NCI-H1694 (cell line): ENCODE results near the gene FKBP6.
"Not testable (repeated sequence)": the region's sequence is repeated elsewhere in the genome, so short reads cannot be mapped to it uniquely, and the experiment has no call there.

Source experiments
- DNase-seq: peaks from one replicate; lab custom pipeline; 2025; lab: John Stamatoyannopoulos, UW

FKBP6 gene, protein sequence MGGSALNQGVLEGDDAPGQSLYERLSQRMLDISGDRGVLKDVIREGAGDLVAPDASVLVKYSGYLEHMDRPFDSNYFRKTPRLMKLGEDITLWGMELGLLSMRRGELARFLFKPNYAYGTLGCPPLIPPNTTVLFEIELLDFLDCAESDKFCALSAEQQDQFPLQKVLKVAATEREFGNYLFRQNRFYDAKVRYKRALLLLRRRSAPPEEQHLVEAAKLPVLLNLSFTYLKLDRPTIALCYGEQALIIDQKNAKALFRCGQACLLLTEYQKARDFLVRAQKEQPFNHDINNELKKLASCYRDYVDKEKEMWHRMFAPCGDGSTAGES

DNA sequence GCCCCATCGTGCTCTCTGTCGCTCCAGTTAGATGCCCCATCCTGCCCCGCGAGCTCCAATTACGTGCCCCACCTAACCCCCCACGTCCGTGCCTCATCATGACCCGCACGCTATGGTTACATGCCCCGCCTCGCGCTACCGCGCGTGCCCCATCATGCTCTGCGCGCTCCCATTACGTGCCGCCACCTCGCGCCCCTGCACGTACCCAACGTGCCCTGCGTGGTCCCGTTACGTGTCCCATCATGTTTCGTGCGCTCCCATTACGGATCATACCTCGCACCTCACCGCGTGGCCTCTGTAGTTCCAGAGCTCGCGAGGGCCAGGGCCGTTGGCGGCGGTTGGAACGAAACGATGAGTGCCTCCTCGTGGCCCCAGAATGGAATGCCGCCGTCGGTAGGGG lies at the start of gene FKBP6, which contains the start of gene TRIM50:
Gene FKBP6, plus strand, starts transcription at position 240 of the 400 bp plus-strand sequence. CDS start 268 bp downstream, outside the sequence.
Gene TRIM50, minus strand, starts transcription at position 161 of the 400 bp plus-strand sequence. CDS start 3,295 bp downstream, outside the sequence.
- not testable (repeated sequence) for DNase-seq

DNA sequence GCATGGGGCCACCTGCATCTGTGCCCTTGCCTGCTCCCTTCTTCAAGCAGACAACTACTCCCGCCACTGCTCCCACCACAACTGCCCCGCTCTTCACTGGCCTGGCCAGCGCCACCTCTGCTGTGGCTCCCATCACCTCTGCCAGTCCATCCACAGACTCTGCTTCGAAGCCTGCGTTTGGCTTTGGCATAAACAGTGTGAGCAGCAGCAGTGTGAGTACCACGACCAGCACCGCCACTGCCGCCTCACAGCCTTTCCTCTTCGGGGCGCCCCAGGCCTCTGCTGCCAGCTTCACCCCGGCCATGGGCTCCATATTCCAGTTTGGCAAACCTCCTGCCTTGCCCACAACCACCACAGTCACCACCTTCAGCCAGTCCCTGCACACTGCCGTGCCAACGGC lies 30.7 kb upstream of the FKBP6 start:
- not testable (repeated sequence) for DNase-seq

DNA sequence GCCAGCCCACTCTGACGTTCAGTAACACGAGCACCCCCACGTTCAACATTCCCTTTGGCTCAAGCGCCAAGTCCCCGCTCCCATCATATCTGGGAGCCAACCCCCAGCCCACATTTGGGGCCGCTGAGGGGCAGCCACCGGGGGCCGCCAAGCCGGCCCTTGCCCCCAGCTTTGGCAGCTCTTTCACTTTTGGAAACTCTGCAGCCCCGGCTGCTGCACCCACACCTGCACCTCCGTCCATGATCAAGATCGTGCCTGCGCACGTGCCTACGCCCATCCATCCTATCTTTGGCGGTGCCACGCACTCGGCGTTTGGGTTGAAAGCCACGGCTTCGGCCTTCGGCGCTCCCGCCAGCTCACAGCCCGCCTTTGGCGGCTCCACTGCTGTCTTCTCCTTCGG lies 30.3 kb upstream of the FKBP6 start:
- not testable (repeated sequence) for DNase-seq

GRCh38 chr7:73299812-73300211 lies 28.1 kb upstream of the FKBP6 start:
- not testable (repeated sequence) for DNase-seq

- DNase-seq, result not testable (repeated sequence)
Observed at GRCh38 chr7:73301108-73301507, 26.9 kb upstream of the FKBP6 start.

GRCh38 chr7:73302846-73303245 lies 25.1 kb upstream of the FKBP6 start:
- DNase-seq, result not testable (repeated sequence)

GRCh38 chr7:73303546-73303945 lies 24.4 kb upstream of the FKBP6 start:
- DNase-seq, result no peak

GRCh38 chr7:73304071-73304470 lies 23.9 kb upstream of the FKBP6 start:
- no peak for DNase-seq

DNA sequence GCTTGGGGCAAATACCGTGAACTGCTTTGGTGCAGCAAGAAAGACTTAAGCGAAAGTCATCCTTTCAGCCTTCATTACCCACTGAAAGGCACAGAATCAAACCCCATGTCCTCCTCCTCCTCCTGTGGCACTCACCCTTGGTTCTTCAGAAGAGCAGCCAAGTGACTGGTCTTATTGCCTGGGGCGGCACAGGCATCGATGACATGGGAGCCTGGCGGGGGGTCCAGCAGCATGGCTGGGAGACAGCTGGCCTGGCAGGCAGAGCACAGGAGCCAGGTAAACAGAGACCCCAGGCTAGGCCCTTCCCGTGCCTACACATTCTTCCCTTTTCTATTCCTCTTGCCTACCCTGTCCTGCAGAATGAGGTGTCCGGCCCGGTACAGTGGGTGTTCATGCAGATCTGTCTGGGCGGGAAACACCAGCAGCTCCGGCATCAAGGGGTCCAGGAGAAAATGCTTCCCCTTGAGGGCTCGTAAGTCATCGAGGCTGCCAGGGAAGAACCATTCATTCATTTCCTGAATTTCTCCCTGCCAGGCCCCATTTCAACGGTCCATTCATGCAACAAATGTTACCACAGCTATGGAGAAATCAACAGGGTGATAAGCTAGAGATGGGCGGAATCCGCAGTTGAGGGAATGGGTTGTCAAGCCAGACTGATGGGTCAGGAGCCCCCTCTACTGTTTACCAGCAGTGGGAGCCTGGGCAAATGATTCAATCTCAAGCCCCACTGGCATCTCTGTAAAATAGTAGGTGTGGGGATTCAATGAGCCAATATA lies 23.2 kb upstream of the FKBP6 start:
- not testable (repeated sequence) for DNase-seq

DNA sequence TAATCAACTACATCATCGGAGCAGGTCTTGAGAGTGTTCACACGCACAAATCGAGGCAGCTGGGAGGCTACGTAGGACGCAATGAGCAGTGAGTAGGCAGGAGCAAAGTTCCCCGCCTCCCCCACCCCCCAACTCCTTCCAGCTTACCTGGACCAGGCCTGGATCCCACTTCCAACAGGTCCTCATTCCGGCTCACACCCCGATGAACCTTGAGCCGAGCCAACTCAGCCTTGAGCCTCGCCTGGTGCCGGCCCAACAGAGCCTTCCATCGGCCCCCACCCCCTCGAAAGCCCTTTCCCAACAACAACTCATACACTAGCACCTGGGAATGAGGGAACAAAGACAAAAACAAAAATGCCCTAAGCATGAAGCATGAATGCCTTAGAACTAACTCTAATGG lies 20.5 kb upstream of the FKBP6 start:
- DNase-seq, result no peak

- no peak for DNase-seq
Observed at GRCh38 chr7:73308074-73308664, 19.8 kb upstream of the FKBP6 start.

DNA sequence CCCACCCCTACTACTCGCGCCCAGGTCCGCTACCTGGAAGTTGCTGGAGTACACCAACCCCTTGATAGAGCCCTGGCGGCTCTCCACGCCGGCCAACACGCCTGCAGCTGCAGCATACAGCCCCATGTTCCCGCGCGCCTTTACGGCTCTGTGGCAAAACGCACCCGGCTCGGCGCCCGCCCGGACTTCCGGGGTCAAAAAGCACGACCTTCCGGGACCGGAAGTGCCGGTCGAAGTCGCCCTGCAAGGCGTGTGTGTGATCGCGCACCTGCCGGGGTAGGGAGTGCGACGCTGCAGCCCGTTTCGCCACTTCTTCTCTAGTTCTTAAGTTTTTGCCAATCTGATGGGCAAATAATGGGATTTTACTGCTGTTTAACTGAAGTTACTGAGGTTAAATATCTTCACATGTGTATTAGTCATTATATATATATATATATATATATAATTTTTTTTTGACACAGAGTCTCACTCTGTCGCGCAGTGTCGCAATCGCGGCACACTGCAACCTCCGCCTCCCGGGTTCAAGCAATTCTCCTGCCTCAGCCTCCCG lies 19.2 kb upstream of the FKBP6 start, which contains the start of gene NSUN5:
Gene NSUN5, minus strand, starts transcription at position 162 of the 550 bp plus-strand sequence. Its CDS starts 36 bp downstream, at position 126.
- DNase-seq, result peak; percentile 40

- DNase-seq, result not testable (repeated sequence)
Observed at GRCh38 chr7:73311421-73311820, 16.5 kb upstream of the FKBP6 start.

GRCh38 chr7:73312831-73313520 lies 15.0 kb upstream of the FKBP6 start:
- no peak for DNase-seq

- no peak for DNase-seq
Observed at GRCh38 chr7:73313521-73313906, 14.4 kb upstream of the FKBP6 start.

DNA sequence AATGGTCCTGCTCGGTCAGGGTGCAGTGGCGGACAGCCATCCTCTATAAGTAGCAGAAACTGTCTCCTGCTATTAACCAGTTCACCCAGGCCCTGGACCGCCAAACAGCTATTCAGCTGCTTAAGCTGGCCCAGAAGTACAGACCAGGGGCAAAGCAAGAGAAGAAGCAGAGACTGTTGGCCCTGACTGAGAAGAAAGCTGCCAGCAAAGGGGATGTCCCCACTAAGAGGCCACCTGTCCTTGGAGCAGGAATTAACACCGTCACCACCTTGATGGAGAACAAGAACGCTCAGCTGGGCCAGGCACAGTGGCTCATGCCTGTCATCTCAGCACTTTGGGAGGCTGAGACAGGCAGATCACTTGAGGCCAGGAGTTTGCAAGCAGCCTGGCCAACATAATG lies 13.7 kb upstream of the FKBP6 start:
- no peak for DNase-seq

GRCh38 chr7:73316521-73316920 lies 11.4 kb upstream of the FKBP6 start:
- DNase-seq, result no peak

DNA sequence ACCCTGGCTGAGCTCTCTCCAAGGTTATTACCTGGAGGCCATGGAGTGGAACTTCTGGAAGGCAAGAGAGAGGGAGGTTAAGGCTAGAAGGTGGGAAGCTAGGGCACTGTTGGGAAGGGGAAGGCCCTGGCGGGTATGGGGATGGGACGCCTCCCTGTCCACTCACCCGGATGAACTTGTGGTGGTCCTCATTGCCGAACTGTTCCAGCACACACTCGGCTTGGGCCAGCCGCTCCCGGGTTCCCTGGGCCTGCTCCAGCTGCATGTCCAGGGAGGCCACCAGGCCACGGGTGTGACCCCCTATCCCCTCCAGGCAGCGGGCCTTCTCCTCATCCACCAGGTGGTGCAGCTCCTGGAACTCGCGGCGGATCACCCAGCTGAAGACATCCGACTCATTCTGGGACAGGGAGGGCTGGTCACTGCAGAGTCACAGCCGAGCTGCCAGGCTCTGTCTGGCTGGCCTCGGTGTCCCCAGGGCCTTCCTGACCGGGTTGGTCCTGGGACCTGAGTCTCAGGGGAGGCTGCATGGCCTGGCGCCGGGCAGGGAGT lies 9.2 kb upstream of the FKBP6 start:
- not testable (repeated sequence) for DNase-seq

DNA sequence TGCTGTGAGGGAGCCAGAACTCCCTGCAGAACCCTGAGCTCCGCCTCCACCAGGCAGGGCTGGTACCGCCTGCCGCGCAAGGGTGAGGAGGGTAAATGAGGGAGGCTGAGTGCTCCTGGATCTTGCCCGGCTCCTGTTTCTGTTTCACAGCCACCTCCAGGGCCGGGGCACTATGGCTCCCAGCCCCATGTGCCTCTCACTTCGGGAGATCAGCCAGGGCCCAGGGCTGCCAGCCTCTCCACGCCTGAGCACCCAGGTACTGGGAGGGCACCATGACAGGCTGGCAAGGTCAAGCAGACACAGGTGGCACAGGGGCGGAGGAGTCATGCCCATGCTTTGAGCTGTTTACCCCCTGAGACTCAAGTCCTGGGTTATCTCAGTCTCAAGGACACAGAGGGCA lies 8.4 kb upstream of the FKBP6 start:
- not testable (repeated sequence) for DNase-seq

DNA sequence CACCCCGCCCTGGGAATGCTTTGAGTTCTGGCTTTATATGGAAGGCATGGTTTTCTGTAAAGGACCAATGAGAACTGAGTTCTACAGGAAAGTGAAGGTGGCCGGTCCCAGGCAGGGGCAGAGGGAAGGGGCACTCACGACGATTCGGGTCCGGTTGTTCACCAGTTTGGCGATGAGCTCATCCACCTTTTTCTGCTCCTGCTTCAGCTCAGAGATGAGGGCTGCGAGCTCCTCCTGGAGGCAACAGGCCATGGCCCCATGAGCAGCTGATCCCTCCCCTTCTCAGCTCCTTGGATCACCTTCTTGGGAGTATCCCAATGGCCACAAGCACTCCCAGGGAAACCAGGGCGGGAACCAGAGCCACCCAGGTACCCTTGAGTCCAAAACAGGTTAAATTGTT lies 8.0 kb upstream of the FKBP6 start:
- not testable (repeated sequence) for DNase-seq

DNA sequence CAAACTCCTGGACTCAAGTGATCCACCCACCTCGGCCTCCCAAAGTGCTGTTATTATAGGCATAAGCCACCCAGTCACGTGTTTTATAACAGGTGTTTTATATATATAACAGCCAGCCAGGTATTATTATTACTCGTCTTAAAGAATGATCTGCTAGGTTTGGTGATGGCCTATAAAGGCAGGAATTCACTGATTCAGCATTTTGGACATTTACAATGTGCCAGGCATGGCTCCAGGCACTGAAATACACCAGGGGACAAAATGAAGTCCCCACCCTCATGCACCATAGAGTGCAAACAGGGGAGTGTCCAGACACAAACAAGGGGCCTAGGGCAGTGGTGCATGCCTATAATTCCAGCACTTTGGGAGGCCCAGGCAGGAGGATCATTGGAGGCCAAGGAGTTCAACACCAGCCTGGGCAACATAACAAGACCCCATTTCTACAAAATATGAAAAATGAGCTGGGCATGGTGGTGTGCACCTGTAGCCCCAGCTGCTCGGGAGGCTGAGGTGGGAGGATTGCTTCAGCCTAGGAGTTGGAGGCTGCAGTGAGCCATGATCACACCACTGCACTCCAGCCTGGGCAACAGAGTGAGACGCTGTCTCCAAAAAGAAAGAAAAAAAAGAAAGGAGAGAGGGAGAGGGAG lies 4.4 kb upstream of the FKBP6 start:
- DNase-seq, result not testable (repeated sequence)
